ENCODE data around the gene ZSCAN21.

- no peak for TF ChIP-seq EZH2 (IDR thresholded peaks at IDR 0.05; ENCODE audit: insufficient read depth, poor library complexity, severe bottlenecking)
- TF ChIP-seq EZH2phosphoT487 (IDR thresholded peaks at IDR 0.05; ENCODE audit: insufficient read depth, low read depth) = no peak
Observed at GRCh38 chr7:100090527-100091410, 41.2 kb downstream of the ZSCAN21 start.

Data from GM23248 (cell line).